GM18507 (cell line): ENCODE measurements around the gene OR13D1.
A peak's percentile ranks its signal among the peaks of the same experiment; 100 is the strongest.
"Not testable (repeated sequence)": the region's sequence is repeated elsewhere in the genome, so short reads cannot be mapped to it uniquely, and the experiment has no call there.

Experiments
- DNase-seq: peaks from one replicate; pipeline ENCODE4 v3.0.0; 2011; ENCODE audit warnings: low read depth; ENCODE audit not compliant: insufficient read length; ENCODE audit errors: extremely low spot score
- FAIRE-seq: peaks from 2 replicates; lab custom pipeline; 2011; peaks lifted over from hg19 to GRCh38; lab: Jason Lieb, UNC

The OR13D1 gene

DNA sequence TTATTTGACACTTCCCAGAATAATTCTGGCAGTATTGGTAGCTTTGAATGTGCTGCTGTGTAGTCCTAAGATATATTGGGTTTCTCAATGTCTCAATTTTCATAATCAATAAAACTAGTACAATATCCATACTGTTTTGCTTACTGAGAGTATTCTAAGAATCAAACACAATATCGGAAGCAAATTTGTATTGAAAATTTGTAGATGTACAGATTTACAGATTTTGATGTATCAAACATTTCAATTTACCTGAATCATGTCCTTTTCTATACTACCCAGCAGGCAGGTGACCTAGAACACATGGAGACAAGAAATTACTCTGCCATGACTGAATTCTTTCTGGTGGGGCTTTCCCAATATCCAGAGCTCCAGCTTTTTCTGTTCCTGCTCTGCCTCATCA is at the start of gene OR13D1:
TSS of gene OR13D1 (plus strand) at position 301 of the 400 bp plus-strand sequence. CDS start at position 301, 0 bp downstream.
- FAIRE-seq, result no peak
- no peak for DNase-seq

DNA sequence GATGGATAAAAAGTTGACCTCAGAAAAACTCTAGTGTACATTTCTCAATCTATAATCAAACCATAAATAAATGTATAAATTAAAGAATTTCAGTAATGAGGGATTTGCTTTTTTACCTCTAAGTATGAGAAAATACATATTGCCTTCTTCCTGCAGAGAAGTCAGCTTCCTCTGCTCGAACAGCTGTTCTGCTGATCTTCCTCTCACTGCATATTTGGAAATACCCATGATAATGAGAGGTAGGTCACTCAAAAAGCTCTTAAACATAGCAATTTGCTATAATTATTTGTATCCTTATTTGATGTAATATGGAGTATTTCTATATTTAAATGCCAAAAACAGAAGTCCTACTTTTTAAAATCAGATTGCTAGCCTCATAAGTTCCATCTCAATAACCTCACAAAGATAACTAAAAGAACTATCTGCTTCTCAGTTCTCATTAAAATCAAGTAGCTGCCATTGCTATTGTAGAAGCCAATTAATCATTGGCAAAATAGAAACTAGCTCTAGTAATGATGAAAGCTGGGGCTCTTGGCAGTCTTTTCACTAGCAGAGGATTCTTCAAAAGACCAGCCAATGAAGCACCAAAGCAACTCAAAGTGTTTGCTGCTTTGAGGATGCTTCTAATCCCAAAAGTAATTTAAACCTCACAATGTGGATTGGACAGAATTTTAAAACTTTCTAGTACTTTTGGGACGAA is 35.7 kb upstream of the OR13D1 start:
- no peak for FAIRE-seq

DNA sequence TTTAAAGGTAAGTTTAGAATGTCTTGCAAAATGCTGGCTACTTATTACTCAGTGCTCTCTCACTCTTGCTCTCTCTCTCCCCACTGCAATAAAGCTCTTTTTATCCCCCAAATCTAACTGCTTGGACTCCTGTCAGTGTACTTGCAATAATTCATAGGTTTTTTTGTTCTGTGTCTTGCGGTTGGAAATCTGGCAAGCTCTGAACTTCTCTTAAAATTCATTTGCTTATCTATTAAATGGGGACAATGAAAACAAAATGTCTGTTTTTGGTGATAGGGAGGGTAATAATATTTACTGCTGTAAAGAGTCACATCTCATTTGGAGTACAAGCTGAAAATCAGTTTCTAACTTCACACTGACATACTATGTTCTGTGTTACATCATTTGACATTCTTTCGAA is 18.7 kb upstream of the OR13D1 start:
- FAIRE-seq (no peak), DNase-seq (no peak)

More for the DNA sequence above, 35.7 kb upstream of the OR13D1 start:
- no peak for DNase-seq

- FAIRE-seq (peak; percentile 74), DNase-seq (no peak)
Observed at GRCh38 chr9:104682642-104683041, 11.7 kb upstream of the OR13D1 start.

DNA sequence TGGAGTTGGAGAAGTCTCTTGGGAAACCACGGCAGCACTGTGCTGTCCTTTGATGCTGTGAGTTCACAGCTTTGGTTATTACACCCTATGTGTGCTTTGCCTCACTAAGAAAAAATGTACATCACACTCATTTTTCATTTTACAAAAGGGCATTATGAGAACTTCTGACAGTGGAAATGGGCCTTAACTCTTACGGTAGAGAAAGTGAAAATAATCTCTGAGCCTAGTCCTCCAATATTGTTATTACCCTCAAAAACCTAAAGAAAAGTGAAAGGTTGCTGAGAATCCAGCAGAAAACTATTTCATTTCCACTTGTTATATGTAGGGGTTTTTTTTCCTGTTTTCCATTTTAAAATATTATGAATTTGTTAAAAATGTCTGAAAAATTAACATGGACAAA is 8.2 kb upstream of the OR13D1 start:
- peak; percentile 41 for FAIRE-seq
- no peak for DNase-seq

DNA sequence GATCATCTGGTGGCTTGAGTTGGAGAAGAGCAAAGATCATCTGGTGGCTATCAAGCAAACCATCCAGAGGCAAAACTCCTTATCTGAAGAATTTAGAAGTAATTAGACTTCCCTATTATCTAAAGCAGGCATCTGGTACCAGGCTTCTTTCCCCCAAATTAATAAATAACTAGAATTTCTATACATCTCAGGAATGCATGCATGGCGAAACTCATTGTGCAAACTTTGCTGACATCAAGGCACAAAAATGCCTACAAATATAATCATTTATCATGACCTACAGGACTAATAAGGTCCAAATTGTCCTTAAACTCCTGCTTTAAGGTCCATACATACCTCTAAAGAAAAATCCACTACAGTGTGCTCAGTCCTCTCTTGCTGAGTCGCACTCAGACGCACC is 6.0 kb downstream of the OR13D1 start:
- FAIRE-seq, result no peak
- no peak for DNase-seq

DNA sequence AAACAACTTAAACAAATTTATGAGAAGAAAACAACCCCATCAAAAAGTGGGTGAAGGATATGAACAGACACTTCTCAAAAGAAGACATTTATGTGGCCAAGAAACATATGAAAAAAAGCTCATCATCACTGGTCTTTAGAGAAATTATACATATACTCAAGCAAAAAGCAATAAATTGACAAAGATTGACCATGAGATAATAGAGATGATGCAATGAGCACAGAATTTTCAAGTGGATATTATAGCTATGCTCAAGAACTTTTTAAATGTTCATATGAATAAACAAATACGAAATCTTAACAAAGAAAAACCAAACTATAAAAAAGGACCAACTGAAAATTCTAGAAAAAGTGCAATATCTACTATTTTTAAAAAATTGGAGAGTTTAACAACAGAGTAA is 14.4 kb downstream of the OR13D1 start:
- not testable (repeated sequence) for FAIRE-seq, DNase-seq

DNA sequence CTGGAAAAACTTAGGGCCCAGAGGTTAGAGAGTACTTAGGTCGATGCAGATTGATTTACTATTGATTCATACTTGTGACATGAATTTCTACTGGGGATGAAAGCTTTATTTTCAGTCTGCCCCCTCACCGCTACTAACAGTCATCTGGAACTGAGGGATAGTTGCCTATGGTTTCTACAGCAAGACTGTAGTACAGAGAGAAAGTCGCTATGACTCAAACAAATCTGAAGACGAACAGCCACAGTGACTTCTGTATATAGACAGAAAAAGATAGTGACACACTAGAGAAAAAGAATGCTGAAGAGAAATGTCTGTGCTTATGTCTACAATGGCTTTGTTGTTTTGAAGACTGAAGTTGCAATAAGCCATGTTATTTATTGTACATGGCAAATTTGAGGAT is 17.3 kb downstream of the OR13D1 start:
- DNase-seq (no peak), FAIRE-seq (no peak)

- DNase-seq (no peak), FAIRE-seq (no peak)
Observed at GRCh38 chr9:104725014-104725413, 30.7 kb downstream of the OR13D1 start.

DNA sequence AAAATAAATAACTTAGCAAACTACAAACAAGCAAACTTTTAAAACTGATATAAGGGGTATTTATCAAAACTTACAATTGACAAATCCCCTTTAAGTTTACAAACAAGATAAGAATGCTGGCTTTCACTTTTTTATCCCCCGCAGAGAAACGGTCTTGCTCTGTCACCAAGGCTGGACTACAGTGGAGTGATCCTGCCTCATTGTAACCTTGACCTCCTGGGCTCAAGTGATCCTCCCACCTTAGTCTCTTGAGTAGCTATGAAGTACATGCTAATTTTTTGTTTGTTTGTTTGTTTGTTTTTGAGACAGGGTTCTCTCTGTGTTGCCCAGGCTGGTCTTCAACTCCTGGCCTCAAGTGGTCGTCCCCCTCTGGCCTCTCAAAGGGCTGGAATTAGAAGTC is 44.1 kb downstream of the OR13D1 start:
- no peak for DNase-seq
- FAIRE-seq, result no peak

DNA sequence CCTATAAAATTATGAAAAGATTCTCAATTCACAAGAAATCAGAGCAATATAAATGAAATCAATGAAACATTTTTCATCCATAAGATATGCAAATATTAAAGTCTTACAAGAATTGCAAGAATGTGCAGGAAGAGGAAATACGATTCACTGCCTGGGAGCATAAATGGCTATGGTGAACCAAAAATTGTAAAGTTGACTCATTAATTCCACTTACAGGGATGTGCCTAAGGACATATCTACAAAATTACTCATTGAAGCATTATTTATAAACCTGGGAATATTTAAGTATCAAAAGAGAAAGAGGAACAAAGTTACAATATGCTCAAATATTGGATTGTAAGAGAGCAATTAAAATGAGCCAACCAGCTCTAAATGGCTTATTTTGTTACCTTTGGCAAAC is 46.3 kb downstream of the OR13D1 start:
- DNase-seq, result no peak
- FAIRE-seq, result peak; percentile 49

DNA sequence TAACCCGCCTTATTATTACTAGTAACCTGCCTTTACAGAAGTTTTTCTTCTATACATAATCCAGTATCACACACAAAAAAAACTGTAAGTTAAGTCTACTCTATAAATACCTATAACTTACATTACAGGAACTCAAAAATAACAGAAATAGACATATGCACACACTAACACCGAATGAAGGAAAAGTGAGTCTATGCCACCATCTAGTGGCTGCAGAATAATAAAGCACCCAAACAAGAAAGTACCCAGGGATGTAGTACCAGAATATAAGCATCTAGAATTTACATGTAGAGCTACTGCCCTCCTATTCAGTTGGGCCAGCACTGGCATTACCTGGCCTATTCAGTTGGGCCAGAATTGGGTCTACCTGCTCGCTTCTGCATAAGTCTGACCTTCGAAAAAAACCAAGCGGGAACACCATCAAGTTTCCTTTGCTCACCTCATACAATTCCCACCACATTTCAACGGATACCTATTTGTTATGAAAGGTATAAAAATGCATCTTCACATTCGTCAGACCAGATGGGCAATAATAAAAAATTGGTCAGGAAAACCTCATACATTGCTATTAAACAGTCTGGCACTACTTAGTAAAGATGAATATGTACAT is 49.2 kb downstream of the OR13D1 start:
- FAIRE-seq (peak; percentile 75), DNase-seq (no peak)
